Heart right ventricle (tissue), 16 donors: ENCODE measurements around the gene KLHL35. TPM values are rescaled to one million over a fixed set of nuclear protein-coding genes. Genes with fewer than 3 reads are reported as not detected.
A peak's percentile ranks its signal among the peaks of the same experiment; 100 is the strongest.

Experiments
- ATAC-seq, 8 donors: fragments of 200-7000 bp; cut with Tn5 transposase; one replicate each; pipeline ENCODE4 v1.9.1; 2020; ENCODE audit warnings: mild to moderate bottlenecking in 8 of 8, moderate library complexity in 8 of 8, moderate number of reproducible peaks in 1 of 8
- DNase-seq, 2 donors: peaks; one replicate each; pipeline ENCODE4 v3.0.0-alpha.2; 2020
- H3K27ac ChIP-seq, 10 donors: fragments of 200-600 bp; sonication (generic) in 2 of 10; one replicate each; pipeline versions ENCODE4 v1.5.0 to v1.8.0; 2020 to 2022; ENCODE audit warnings: mild to moderate bottlenecking in 3 of 10
- H3K27me3 ChIP-seq, 7 donors: fragments of 200-600 bp; one replicate each; pipeline ENCODE4 v1.8.0; 2021 to 2022; ENCODE audit warnings: mild to moderate bottlenecking in 2 of 7
- H3K36me3 ChIP-seq, 9 donors: fragments of 200-600 bp; sonication (generic) in 1 of 9; one replicate each; pipeline versions ENCODE4 v1.5.0 to v1.8.0; 2020 to 2022; ENCODE audit warnings: mild to moderate bottlenecking in 2 of 9
- H3K4me1 ChIP-seq, 9 donors: fragments of 200-600 bp; sonication (generic) in 1 of 9; one replicate each; pipeline versions ENCODE4 v1.5.0 to v1.8.0; 2020 to 2022; ENCODE audit warnings: mild to moderate bottlenecking in 4 of 9
- H3K4me3 ChIP-seq, 10 donors: fragments of 200-600 bp; sonication (generic) in 2 of 10; one replicate each; pipeline versions ENCODE4 v1.5.0 to v1.8.0; 2020 to 2022; ENCODE audit warnings: mild to moderate bottlenecking in 7 of 10, moderate library complexity in 2 of 10
- H3K9me3 ChIP-seq, 11 donors: fragments of 200-600 bp in 10 of 11; sonication (generic) in 2 of 11; one replicate each; pipeline versions ENCODE4 v1.5.0 to v1.8.0; 2013 to 2022; ENCODE audit warnings: mild to moderate bottlenecking in 2 of 11, control low read depth in 1 of 11, moderate library complexity in 1 of 11
- WGBS, 2 donors: extraction: QIAGEN DNeasy Blood & Tissue Kit; methylation state at CpG; one replicate each; pipeline ENCODE4 v1.1.7; 2013; ENCODE audit warnings: inconsistent platforms in 1 of 2; 5-methylcytosine and 5-hydroxymethylcytosine counted together
- intact Hi-C, 10 donors: fragments of 100-400 bp; cut with DNase I; formaldehyde crosslinking; loops; one replicate each; pipeline versions ENCODE4 v1.11.1 to v1.14.2; 2022
- polyA plus RNA-seq, 2 donors: library from polyadenylated mRNA; stranded (reverse); fragments of 200-250 nt; gene quantifications; one replicate each; pipeline ENCODE4 v1.2.3, GENCODE V29; 2013
- total RNA-seq, 10 donors: library from RNA; stranded (reverse); fragmentation: NEBNext Ultra II Directional in 3 of 10; extraction: Animal tissue kit (Norgen Biotek cat#: 25700) in 3 of 10; gene quantifications; one replicate each; pipeline versions ENCODE4 v1.2.1 to v1.2.4, GENCODE V29; 2021 to 2023
- TF ChIP-seq, protein P1 (sequence below), 9 donors: fragments of 200-600 bp; sonication (generic) in 2 of 9; IDR thresholded peaks; one replicate each; pipeline versions ENCODE4 v1.5.0 to v1.8.0; 2021 to 2022; ENCODE audit warnings: antibody characterized with exemption in 9 of 9, mild to moderate bottlenecking in 5 of 9, moderate library complexity in 1 of 9
- donor health status: Arrhythmogenic right ventricular cardiomyopathy.
- donor health status: ischemic (EF 13 %, LVEDD 7.1; RV severe dilation, severe dysfunction).
- donor health status: healthy with polysubstance abuse.
- donor health status: DM: no; HTN: yes; CAD: no.
- donor health status: DM: no; HTN: no; CAD: no.
- donor health status: ischemic (EF 25% LVEDD 6.9; RV normal size, moderate dysfunction).
- donor health status: ischemic (EF 25% LVEDD 5.7; RV mildly dilated, moderate dysfunction).
- donor health status: healthy.
- donor health status: DM: yes; HTN: yes; CAD: no.
- donor health status: Ischemic cardiomyopathy.
- donor health status: ischemic (EF 35%, LVEDD 5.7; RV mildly dilated, moderate dysfunction).
- donor health status: nonischemic (EF 11% LVEDD 7.7; RV severe dilation, severe dysfunction).
- donor health status: DM: yes; HTN: yes; CAD: no.
- donor health status: PGD.
- donor health status: ischemic (EF 29% LVEDD 5.4; RV normal size, mild dysfunction).
- donor health status: nonischemic (EF 23%, LVEDD 6.1; RV moderate dilation, normal function).

Gene KLHL35
- total and polyA plus RNA-seq, 12 donors, result 0.20 to 0.81 (median 0.37) TPM; not detected in 2

DNA sequence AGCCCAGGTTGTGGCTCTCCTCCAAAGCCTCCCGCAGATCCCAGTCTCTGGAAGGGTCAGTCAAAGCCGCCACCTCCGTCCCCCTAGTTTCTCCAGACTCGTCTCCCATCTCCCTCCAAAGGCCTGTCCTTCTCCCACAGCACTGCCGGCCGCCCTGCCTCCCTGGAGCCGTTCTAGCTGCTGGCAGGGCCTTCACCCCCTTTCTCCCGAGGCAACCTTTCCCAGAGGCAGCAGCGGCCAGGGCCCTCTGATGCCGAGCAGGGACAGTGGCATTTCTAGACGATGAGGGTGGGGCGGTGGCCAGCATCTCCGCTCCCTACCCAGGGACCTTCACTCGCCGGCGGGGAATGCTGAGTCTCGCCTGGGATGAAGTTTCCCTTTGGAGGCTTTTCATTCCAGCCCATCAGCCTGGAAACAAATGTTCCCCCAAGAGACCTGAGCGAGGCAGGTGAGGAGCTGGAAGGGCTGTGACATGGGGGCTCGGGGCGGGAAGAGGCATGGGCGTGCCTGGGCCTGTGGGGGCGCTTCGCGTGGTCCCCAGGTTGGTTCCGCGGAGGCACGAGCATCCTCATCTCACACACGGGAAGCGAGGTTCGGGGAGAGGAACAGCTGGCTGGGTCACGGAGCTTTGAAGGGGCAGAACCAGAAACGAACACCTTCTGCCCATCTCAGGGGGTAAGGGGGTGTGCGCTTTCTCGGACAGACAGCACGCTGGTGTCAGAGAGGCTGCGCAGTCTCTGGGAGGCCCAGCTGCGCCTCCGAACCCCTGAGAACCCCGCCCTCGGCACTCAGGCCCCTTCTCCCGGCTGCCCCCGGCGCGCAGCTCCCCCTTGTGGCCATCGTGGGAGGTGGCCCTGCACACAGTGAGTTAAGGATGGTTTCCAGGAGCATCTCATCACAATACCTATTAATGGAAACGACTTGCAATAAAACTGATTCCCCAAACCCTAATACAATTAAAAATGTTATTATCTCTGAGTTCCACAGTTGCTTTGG, 18.1 kb upstream of the KLHL35 start:
- TF ChIP-seq, protein P1, sequence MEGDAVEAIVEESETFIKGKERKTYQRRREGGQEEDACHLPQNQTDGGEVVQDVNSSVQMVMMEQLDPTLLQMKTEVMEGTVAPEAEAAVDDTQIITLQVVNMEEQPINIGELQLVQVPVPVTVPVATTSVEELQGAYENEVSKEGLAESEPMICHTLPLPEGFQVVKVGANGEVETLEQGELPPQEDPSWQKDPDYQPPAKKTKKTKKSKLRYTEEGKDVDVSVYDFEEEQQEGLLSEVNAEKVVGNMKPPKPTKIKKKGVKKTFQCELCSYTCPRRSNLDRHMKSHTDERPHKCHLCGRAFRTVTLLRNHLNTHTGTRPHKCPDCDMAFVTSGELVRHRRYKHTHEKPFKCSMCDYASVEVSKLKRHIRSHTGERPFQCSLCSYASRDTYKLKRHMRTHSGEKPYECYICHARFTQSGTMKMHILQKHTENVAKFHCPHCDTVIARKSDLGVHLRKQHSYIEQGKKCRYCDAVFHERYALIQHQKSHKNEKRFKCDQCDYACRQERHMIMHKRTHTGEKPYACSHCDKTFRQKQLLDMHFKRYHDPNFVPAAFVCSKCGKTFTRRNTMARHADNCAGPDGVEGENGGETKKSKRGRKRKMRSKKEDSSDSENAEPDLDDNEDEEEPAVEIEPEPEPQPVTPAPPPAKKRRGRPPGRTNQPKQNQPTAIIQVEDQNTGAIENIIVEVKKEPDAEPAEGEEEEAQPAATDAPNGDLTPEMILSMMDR (IDR thresholded peaks at IDR 0.05), result peak in 8 of 9 donors; percentile 12 to 58 (median 42)
- DNase-seq (no peak), ATAC-seq (peak in 1 of 8 donors; percentile 10)
- Histone ChIP-seq H3K4me1 (no peaks in the 10 kb centered on the region), H3K36me3 (no peaks in the 10 kb centered on the region), H3K9me3 (no peaks in the 10 kb centered on the region), H3K4me3 (no peak overlapping the region), H3K27me3 (peaks cover 0 to 6% (median 0%) of the 10 kb centered on the region in 7 donors), H3K27ac (no peak overlapping the region)
- intact Hi-C loops, result no loop called here
- WGBS, 2 donors, result 64 to 67% methylated on average over 44 to 46 of the region's 46 CpGs

GRCh38 chr11:75450236-75450635, 17.2 kb upstream of the KLHL35 start:
- DNase-seq (no peak), ATAC-seq (no peak)
- TF ChIP-seq, protein P1 (IDR thresholded peaks at IDR 0.05), result no peak
- 86 to 94% methylated on average over 7 of the region's 7 CpGs for WGBS, 2 donors
- H3K4me3 ChIP-seq, result no peak overlapping the region
- peaks cover 0 to 6% (median 0%) of the 10 kb centered on the region in 7 donors for H3K27me3 ChIP-seq
- H3K9me3 ChIP-seq, result no peaks in the 10 kb centered on the region
- H3K4me1 ChIP-seq, result no peaks in the 10 kb centered on the region
- no peak overlapping the region for H3K27ac ChIP-seq
- no peaks in the 10 kb centered on the region for H3K36me3 ChIP-seq
- intact Hi-C loops, result no loop called here

- Histone ChIP-seq H3K9me3 (no peaks in the 10 kb centered on the region), H3K36me3 (no peaks in the 10 kb centered on the region), H3K4me3 (no peak overlapping the region), H3K4me1 (no peaks in the 10 kb centered on the region), H3K27me3 (peaks cover 0 to 6% (median 0%) of the 10 kb centered on the region in 7 donors), H3K27ac (no peak overlapping the region)
- ATAC-seq (no peak), DNase-seq (no peak)
- TF ChIP-seq, protein P1 (IDR thresholded peaks at IDR 0.05), result no peak
- intact Hi-C loops, result loop anchor here in 2 of 10 donors (10.0 kb wide), 1 partner anchor 55 kb away; the partner anchor contains the start of gene RPS3 (in 2 of the 2)
- 94 to 98% methylated on average over 11 of the region's 11 CpGs for WGBS, 2 donors
These were observed 16.8 kb upstream of the KLHL35 start for GRCh38 chr11:75449776-75450175.

DNA sequence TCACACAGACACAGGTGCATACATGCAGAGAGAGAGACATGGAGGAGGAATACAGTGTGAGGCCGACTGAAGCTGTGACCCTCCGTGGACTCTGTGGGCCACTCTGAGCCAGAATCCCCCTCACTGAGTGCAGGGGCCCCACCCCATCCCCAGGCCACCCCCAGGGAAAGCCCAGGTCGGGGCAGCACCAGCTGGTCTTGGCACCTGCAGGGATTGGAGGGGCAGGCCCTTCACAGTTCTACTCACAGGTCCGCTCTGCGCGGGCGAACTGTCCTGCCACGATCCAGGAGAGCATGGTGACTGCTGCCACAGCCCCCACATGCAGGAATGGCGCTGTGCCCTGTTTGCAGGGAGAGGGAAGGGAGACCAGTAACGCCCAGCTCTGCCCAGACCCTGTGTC, 16.3 kb upstream of the KLHL35 start:
- no peaks in the 10 kb centered on the region for H3K36me3 ChIP-seq
- no peaks in the 10 kb centered on the region for H3K4me1 ChIP-seq
- no peak overlapping the region for H3K4me3 ChIP-seq
- no peaks in the 10 kb centered on the region for H3K9me3 ChIP-seq
- intact Hi-C loops, result loop anchor here in 2 of 10 donors (10.0 kb wide), 1 partner anchor 54 kb away; the partner anchor contains the start of gene RPS3 (in 2 of the 2)
- 92 to 96% methylated on average over 10 of the region's 10 CpGs for WGBS, 2 donors
- H3K27ac ChIP-seq, result no peak overlapping the region
- no peak for ATAC-seq
- H3K27me3 ChIP-seq, result peaks cover 0 to 6% (median 0%) of the 10 kb centered on the region in 7 donors
- no peak for DNase-seq
- TF ChIP-seq, protein P1 (IDR thresholded peaks at IDR 0.05), result no peak
